Measurements from ENCODE around the gene CXCL16. TPM values are rescaled to one million over a fixed set of nuclear protein-coding genes. Genes with fewer than 3 reads are reported as not detected.

Gene CXCL16
- total RNA-seq, 4 donors from 2014 or later, result 1.2 to 2.1 (median 1.4) TPM

GRCh38 chr17:4712526-4712925 lies 27.2 kb downstream of the CXCL16 start:
- H3K27me3 ChIP-seq, result no peaks in the 10 kb centered on the region
- H3K9me3 ChIP-seq, result no peaks in the 10 kb centered on the region
- ATAC-seq (no peak), DNase-seq (no peak)
- peak overlapping the region in 1 of 4 donors; percentile 66 for H3K4me3 ChIP-seq
- in situ Hi-C loops (cut with MboI; ENCODE audit: low sequenced_read_pairs in 4 of 4), result loop anchor here in 1 of 4 donors (10.0 kb wide), 1 partner anchor 172 kb away; no protein-coding TSS in a partner anchor
- intact Hi-C loops (cut with DNase I; ENCODE audit: low total_unique reads), result loop anchor here (5.0 kb wide), 2 partner anchors 95 to 175 kb away; partner anchors contain the start of gene PLD2
- H3K27ac ChIP-seq, result peak overlapping the region in 2 of 4 donors; percentile 78 to 85
- no peak for TF ChIP-seq POLR2A (IDR thresholded peaks at IDR 0.05)
- TF ChIP-seq CTCF (IDR thresholded peaks at IDR 0.05 in 4 of 5, conservative IDR thresholded peaks at IDR 0.05 in 1 of 5), result no peak
- H3K36me3 ChIP-seq, result no peaks in the 10 kb centered on the region
- peaks cover 13 to 19% of the 10 kb centered on the region in 2 donors for H3K4me1 ChIP-seq

DNA sequence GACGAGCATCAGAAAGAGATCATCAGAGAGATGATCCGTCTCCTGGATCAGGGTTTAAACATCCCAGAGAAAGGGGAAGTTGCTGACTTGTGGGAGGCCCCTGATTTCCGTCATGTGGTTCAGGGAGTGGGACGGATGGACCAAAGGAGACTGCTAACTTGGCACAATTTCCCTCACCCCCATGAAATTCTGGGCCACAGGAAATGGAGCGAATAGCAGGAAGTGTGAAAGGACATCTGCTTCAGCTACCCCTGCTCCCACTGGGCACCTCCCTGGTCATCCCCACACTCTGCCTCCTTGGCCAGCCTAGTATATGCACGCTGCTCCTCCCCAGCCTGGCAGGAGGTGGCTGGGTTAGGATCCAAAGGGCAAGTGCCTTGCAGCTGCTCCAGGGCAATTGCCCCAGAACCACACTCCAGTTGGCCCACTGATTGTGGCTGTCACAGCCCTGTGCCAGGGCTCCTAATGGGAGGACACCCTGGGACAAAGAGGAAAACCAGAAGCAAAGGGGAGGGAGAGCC lies 28.0 kb downstream of the CXCL16 start:
- ATAC-seq, result no peak
- in situ Hi-C loops (cut with MboI; ENCODE audit: low sequenced_read_pairs in 4 of 4), result loop anchor here in 1 of 4 donors (10.0 kb wide), 1 partner anchor 173 kb away; no protein-coding TSS in a partner anchor
- peak overlapping the region in 2 of 4 donors; percentile 66 to 76 for H3K4me3 ChIP-seq
- H3K36me3 ChIP-seq, result no peaks in the 10 kb centered on the region
- H3K4me1 ChIP-seq, result peaks cover 13 to 19% of the 10 kb centered on the region in 2 donors
- H3K27ac ChIP-seq, result peak overlapping the region; percentile 4 to 85 (median 46)
- intact Hi-C loops (cut with DNase I; ENCODE audit: low total_unique reads), result loop anchor here (5.0 kb wide), 2 partner anchors 96 to 176 kb away; partner anchors contain the start of gene PLD2
- no peaks in the 10 kb centered on the region for H3K27me3 ChIP-seq
- no peaks in the 10 kb centered on the region for H3K9me3 ChIP-seq
- peak; percentile 35 to 50 for DNase-seq
- TF ChIP-seq CTCF (IDR thresholded peaks at IDR 0.05 in 4 of 5, conservative IDR thresholded peaks at IDR 0.05 in 1 of 5) (no peak), POLR2A (IDR thresholded peaks at IDR 0.05) (no peak)

DNA sequence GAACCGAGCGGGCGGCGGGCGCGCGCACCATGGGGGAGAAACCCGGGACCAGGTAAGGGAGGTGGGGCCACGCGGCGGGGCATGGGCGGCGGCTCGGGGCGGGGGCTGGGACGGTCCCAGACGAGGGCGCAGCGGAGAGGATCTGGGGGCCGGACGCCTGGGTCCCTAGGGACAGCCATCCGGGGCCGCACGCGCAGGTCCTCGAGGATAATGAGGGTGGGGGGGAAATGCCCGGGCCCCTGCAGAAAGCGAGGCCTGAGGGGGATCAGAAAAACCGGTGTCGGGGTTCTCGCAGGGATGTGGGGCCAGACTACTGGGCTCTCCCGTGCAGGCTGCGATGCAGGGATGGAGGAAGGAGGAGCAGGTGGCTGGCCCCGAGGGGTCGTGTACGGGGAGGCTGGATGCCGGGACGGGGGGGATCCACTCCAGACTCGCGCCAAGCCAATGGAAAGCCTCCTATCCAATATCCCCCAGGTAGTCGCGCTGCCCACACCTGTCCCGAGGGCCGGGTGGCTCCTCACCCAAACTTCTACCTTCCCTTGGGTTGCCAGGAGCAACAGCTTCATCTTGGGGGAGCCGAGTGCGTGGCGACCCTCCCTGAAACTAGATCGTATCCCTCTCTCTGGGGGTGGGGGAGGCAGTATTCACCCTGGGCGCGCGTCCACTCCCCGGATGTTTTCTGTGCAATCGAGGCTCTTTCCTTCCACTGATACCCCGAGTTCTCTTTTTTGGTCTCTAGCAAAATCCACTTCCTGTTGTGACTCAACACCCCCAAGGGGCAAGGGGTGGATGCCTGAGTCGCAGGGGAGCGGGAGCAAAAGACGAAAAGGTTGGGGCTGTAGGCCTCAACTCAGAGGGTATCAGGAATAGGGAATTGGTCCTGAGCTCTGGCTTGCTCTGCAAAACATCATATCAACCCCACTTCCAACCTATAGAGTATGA lies 28.8 kb downstream of the CXCL16 start:
- in situ Hi-C loops (cut with MboI; ENCODE audit: low sequenced_read_pairs in 4 of 4), result loop anchor here in 1 of 4 donors (10.0 kb wide), 1 partner anchor 174 kb away; no protein-coding TSS in a partner anchor
- intact Hi-C loops (cut with DNase I; ENCODE audit: low total_unique reads), result loop anchor here (1.0 to 5.0 kb wide), 3 partner anchors 20 to 176 kb away; partner anchors contain the start of genes MED11 and PLD2
- Histone ChIP-seq H3K27ac (peak overlapping the region; percentile 78 to 94 (median 83)), H3K27me3 (no peaks in the 10 kb centered on the region), H3K9me3 (no peaks in the 10 kb centered on the region), H3K36me3 (no peaks in the 10 kb centered on the region), H3K4me3 (peak overlapping the region; percentile 66 to 86 (median 75)), H3K4me1 (peaks cover 13 to 19% of the 10 kb centered on the region in 2 donors)
- ATAC-seq, result peak in 1 of 2 donors; percentile 5
- no peak for DNase-seq
- TF ChIP-seq CTCF (IDR thresholded peaks at IDR 0.05 in 4 of 5, conservative IDR thresholded peaks at IDR 0.05 in 1 of 5) (no peak), POLR2A (IDR thresholded peaks at IDR 0.05) (peak in 1 of 2 donors; percentile 16)

- TF ChIP-seq POLR2A (IDR thresholded peaks at IDR 0.05) (peak in 1 of 2 donors; percentile 52), CTCF (IDR thresholded peaks at IDR 0.05 in 4 of 5, conservative IDR thresholded peaks at IDR 0.05 in 1 of 5) (peak; percentile 49 to 68 (median 56))
- H3K4me3 ChIP-seq, result peak within 1 kb of the TSS; percentile 66 to 86 (median 75)
- in situ Hi-C loops (cut with MboI; ENCODE audit: low sequenced_read_pairs in 4 of 4), result loop anchor here in 1 of 4 donors (10.0 kb wide), 1 partner anchor 175 kb away; no protein-coding TSS in a partner anchor
- peak within 1 kb of the TSS; percentile 78 to 94 (median 83) for H3K27ac ChIP-seq
- peak; percentile 83 to 89 for ATAC-seq
- intact Hi-C loops (cut with DNase I; ENCODE audit: low total_unique reads), result loop anchor here (1.0 to 5.0 kb wide), 3 partner anchors 21 to 177 kb away; partner anchors contain the start of genes MED11 and PLD2
- no peaks in the 10 kb centered on the region for H3K27me3 ChIP-seq
- peak; percentile 91 to 95 for DNase-seq
- H3K4me1 ChIP-seq, result peaks cover 13 to 19% of the 10 kb centered on the region in 2 donors
- no peaks in the 10 kb centered on the region for H3K9me3 ChIP-seq
- H3K36me3 ChIP-seq, result no peaks in the 10 kb centered on the region
Observed at GRCh38 chr17:4709794-4710692, 29.7 kb downstream of the CXCL16 start, which contains the start of gene ARRB2. TSS of gene ARRB2 (plus strand) at chr17:4710632. CDS start at chr17:4710722, 90 bp downstream.

All from gastrocnemius medialis (tissue), 4 donors.